ENCODE data around the gene SORT1. TPM values are rescaled to one million over a fixed set of nuclear protein-coding genes. Genes with fewer than 3 reads are reported as not detected.

SORT1 gene
- total RNA-seq, 2 experiments from 2014 or later = 1.5 to 1.9 TPM

- no peaks in the 10 kb centered on the region for H3K36me3 Mint-ChIP-seq (ENCODE audit: low read depth)
- POLR2A ChIA-PET = no interaction called here
Measured at GRCh38 chr1:109350182-109350581, 47.5 kb downstream of the SORT1 start.

DNA sequence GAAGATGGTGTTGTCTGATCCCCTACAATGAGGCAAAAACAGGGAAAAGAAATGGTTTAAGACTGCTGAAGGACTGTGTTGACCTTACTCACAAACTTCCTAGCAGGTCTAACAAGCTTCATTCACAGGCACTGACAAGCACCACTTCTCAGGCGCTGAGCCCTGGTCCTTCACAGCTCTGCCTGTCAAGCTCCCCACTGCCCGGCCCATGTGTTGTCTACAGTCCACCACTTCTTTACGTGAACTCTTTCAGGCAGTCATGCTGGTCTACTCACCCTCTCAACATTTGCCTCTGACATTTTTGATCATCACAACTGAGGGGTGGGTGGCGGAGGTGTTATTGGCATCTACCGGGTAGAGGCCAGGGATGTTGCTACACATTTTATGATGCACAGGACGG, 50.2 kb downstream of the SORT1 start:
- no peaks in the 10 kb centered on the region for H3K27me3 Mint-ChIP-seq
- CTCF ChIA-PET = interaction anchor here (0.5 to 1.4 kb wide), 2 partner anchors 31 to 58 kb away, joined by 3 read pairs; no protein-coding TSS in a partner anchor

More at GRCh38 chr1:109350182-109350581, 47.5 kb downstream of the SORT1 start:
- Mint-ChIP-seq H3K4me3 (no peak overlapping the region), H3K27ac (no peak overlapping the region), H3K4me1 (peaks cover 22% of the 10 kb centered on the region), H3K9me3 (no peaks in the 10 kb centered on the region), H3K27me3 (peaks cover 4% of the 10 kb centered on the region)
- no peak for DNase-seq
- CTCF ChIA-PET = interaction anchor here (1.8 kb wide), 1 partner anchor 10 kb away, joined by 8 read pairs; no protein-coding TSS in a partner anchor

DNA sequence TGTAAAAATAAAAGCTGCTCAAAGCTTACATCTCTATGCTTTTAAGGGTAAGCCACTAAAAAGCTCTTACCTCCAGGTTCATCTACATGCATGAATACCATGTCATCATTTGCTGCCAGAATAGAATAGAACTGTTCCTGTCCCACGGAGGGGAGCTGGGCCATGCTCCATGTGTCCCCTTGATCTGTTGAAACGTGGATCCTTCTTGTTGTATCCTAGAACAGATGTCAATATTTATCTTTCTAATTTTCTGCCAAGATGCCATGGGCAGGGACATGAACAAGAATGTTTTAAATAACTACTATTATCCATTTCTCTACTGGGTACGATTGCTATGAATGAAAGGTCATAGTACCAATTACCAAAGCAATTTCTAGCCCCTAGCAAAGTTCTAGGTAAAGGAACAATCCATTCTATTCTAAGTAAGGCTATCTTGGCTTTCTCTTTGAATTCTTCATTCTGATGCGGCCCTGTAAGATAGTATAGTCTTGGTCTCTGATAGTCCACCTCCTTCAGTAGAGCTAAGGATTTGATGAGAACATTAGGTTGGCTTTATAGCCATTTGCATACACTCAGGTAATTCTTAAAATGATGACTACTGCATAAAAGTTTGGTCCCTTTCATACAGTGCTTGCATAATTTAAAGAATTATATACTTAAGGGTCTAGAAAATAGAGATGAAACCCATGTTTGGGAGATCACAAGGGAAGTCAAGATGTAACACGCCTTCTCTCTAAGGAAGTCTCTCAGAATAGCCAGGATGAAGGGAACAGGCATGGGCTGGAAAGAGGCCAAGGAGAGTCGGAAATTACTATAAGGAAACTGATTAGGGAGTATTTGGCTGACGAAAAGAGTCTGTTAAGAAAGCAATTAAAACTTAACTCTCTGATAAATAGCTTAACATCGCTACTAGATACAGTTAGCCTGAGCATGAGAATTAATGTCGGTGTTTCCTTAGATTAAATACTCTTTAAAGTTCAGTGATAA, 55.5 kb downstream of the SORT1 start:
- H3K27me3 Mint-ChIP-seq = no peaks in the 10 kb centered on the region
- no peaks in the 10 kb centered on the region for H3K36me3 Mint-ChIP-seq (ENCODE audit: low read depth)
- peaks cover 1% of the 10 kb centered on the region for H3K4me1 Mint-ChIP-seq
- H3K27ac Mint-ChIP-seq = no peak overlapping the region
- ChIA-PET POLR2A (no interaction called here), CTCF (interaction anchor here (0.9 to 1.4 kb wide), 2 partner anchors 38 to 42 kb away, joined by 3 read pairs; no protein-coding TSS in a partner anchor)
- H3K4me3 Mint-ChIP-seq = no peak overlapping the region
- no peaks in the 10 kb centered on the region for H3K9me3 Mint-ChIP-seq
- DNase-seq = no peak

More for the DNA sequence above, 50.2 kb downstream of the SORT1 start:
- POLR2A ChIA-PET = no interaction called here
- DNase-seq = no peak
- no peaks in the 10 kb centered on the region for H3K36me3 Mint-ChIP-seq (ENCODE audit: low read depth)
- no peak overlapping the region for H3K27ac Mint-ChIP-seq
- H3K4me3 Mint-ChIP-seq = no peak overlapping the region
- H3K9me3 Mint-ChIP-seq = no peaks in the 10 kb centered on the region
- peaks cover 7% of the 10 kb centered on the region for H3K4me1 Mint-ChIP-seq

- POLR2A ChIA-PET = no interaction called here
- no peaks in the 10 kb centered on the region for H3K36me3 Mint-ChIP-seq (ENCODE audit: low read depth)
Measured at GRCh38 chr1:109338608-109339007, 59.1 kb downstream of the SORT1 start.

DNA sequence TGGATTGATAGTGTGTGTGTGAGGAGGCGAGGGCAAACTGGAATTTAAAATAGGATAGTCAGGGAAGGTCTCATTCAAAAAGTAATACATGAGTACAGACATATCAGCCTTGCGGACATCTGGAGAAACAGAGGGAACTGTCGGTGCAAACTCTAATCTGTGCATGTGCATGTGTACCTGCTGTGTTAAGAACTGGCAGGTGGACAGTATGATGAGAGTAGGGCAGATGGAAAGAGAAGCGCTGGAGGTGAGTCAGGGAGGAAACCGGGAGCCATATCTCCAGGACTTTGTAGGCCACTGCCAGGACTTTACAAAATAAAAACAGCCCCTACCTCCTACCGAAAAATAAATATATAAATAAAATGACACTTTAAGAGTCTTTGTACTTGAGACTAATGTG, 59.6 kb downstream of the SORT1 start:
- Mint-ChIP-seq H3K9me3 (no peaks in the 10 kb centered on the region), H3K27me3 (no peaks in the 10 kb centered on the region), H3K4me1 (no peaks in the 10 kb centered on the region), H3K36me3 (ENCODE audit: low read depth) (no peaks in the 10 kb centered on the region), H3K27ac (no peak overlapping the region), H3K4me3 (no peak overlapping the region)
- ChIA-PET POLR2A (no interaction called here), CTCF (interaction anchor here (0.6 to 1.0 kb wide), 2 partner anchors 35 to 238 kb away, joined by 3 to 6 read pairs; no protein-coding TSS in a partner anchor)
- DNase-seq = no peak

More at GRCh38 chr1:109338608-109339007, 59.1 kb downstream of the SORT1 start:
- no peak overlapping the region for H3K4me3 Mint-ChIP-seq
- no peaks in the 10 kb centered on the region for H3K27me3 Mint-ChIP-seq
- CTCF ChIA-PET = interaction anchor here (0.8 kb wide), 1 partner anchor 18 kb away, joined by 3 read pairs; no protein-coding TSS in a partner anchor
- no peaks in the 10 kb centered on the region for H3K4me1 Mint-ChIP-seq
- DNase-seq = no peak
- H3K27ac Mint-ChIP-seq = no peak overlapping the region
- no peaks in the 10 kb centered on the region for H3K9me3 Mint-ChIP-seq

DNA sequence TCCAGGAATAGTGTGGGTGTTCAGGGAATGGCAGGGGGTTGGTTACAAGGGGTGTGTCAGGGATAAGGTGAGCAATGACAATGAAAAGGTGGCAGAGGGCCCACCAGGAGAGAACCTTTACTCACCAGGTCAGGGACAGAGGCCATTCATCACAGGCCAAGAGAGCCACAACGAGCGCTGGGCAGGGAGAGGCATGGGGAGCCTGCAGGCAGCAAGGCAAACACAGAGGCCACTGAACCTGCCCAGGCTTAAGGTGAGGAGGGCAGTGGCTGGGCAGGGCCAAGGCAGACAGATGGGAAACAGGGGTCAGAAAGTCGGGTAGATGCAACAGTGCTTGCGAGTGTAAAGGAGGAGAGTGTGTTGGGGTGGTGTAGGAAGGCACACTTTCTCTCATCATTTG, 62.6 kb downstream of the SORT1 start:
- peaks cover 18% of the 10 kb centered on the region for H3K9me3 Mint-ChIP-seq
- no peaks in the 10 kb centered on the region for H3K4me1 Mint-ChIP-seq
- H3K36me3 Mint-ChIP-seq (ENCODE audit: low read depth) = peaks cover 10% of the 10 kb centered on the region
- no peak overlapping the region for H3K4me3 Mint-ChIP-seq
- DNase-seq = no peak
- no peak overlapping the region for H3K27ac Mint-ChIP-seq
- CTCF ChIA-PET = no interaction called here
- POLR2A ChIA-PET = no interaction called here
- H3K27me3 Mint-ChIP-seq = peaks cover 13% of the 10 kb centered on the region

GRCh38 chr1:109331113-109331512, 66.6 kb downstream of the SORT1 start:
- Mint-ChIP-seq H3K4me1 (no peaks in the 10 kb centered on the region), H3K27ac (no peak overlapping the region), H3K9me3 (peaks cover 18% of the 10 kb centered on the region), H3K27me3 (peaks cover 15% of the 10 kb centered on the region), H3K4me3 (no peak overlapping the region), H3K36me3 (ENCODE audit: low read depth) (peaks cover 10% of the 10 kb centered on the region)
- no peak for DNase-seq
- ChIA-PET CTCF (no interaction called here), POLR2A (no interaction called here)

DNA sequence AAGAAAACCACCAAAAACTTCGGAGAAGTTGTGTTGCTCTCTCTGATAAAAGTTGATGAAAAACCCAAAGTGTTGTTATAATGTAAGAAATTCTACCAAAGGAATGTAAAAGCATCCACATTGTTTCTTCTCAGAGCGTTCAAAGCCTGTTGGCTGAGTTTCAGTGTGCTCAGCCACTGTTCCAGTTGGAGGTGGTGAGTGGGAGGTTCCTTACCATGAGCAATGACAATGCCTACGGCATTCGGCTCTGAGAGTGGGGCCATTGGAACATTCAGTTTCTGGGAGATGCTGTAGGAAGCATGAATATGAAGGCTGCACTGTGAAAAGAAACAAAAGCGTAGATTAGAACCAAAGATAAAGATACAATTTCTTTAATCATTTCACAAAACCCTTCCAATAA, 70.4 kb downstream of the SORT1 start:
- no peaks in the 10 kb centered on the region for H3K4me1 Mint-ChIP-seq
- CTCF ChIA-PET = no interaction called here
- peaks cover 10% of the 10 kb centered on the region for H3K36me3 Mint-ChIP-seq (ENCODE audit: low read depth)
- peaks cover 15% of the 10 kb centered on the region for H3K27me3 Mint-ChIP-seq
- no peak overlapping the region for H3K4me3 Mint-ChIP-seq
- DNase-seq = no peak
- H3K9me3 Mint-ChIP-seq = peaks cover 16% of the 10 kb centered on the region
- no peak overlapping the region for H3K27ac Mint-ChIP-seq
- POLR2A ChIA-PET = no interaction called here

- H3K27me3 Mint-ChIP-seq = peaks cover 4% of the 10 kb centered on the region
- no peaks in the 10 kb centered on the region for H3K9me3 Mint-ChIP-seq
- CTCF ChIA-PET = no interaction called here
- no peaks in the 10 kb centered on the region for H3K4me1 Mint-ChIP-seq
- POLR2A ChIA-PET = no interaction called here
- H3K4me3 Mint-ChIP-seq = no peak overlapping the region
- no peak overlapping the region for H3K27ac Mint-ChIP-seq
- H3K36me3 Mint-ChIP-seq (ENCODE audit: low read depth) = no peaks in the 10 kb centered on the region
- no peak for DNase-seq
Measured at GRCh38 chr1:109322974-109323373, 74.7 kb downstream of the SORT1 start.

DNA sequence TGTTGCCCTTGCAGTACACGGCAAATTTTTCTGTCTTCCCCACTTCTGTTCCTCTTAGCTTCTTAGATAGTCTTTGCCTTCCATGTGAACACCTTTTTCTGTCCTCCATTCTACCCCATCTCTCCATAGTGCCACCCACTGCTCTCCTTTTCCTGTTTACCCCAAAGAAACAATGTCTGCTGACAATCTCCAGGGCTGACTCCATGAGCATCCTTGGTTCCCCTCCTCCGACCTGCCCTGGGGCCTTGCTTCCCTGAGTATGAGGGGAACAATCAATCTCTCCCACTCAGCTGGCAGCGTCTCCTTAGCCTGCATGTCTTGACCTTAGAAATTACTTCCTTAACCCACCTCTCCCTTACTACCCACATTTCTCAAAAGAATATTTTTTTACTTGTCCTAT, 78.6 kb downstream of the SORT1 start:
- Mint-ChIP-seq H3K9me3 (no peaks in the 10 kb centered on the region), H3K27me3 (peaks cover 2% of the 10 kb centered on the region), H3K27ac (no peak overlapping the region), H3K4me1 (no peaks in the 10 kb centered on the region), H3K36me3 (ENCODE audit: low read depth) (no peaks in the 10 kb centered on the region), H3K4me3 (no peak overlapping the region)
- no peak for DNase-seq
- ChIA-PET CTCF (no interaction called here), POLR2A (no interaction called here)

- CTCF ChIA-PET = interaction anchor here (0.9 to 2.7 kb wide), 4 partner anchors 10 to 30 kb away, joined by 3 to 10 read pairs (median 4); partner anchors contain the start of gene MYBPHL
- DNase-seq = no peak
- POLR2A ChIA-PET = no interaction called here
- no peaks in the 10 kb centered on the region for H3K36me3 Mint-ChIP-seq (ENCODE audit: low read depth)
- H3K27ac Mint-ChIP-seq = no peak overlapping the region
- peaks cover 7% of the 10 kb centered on the region for H3K27me3 Mint-ChIP-seq
- H3K4me3 Mint-ChIP-seq = no peak overlapping the region
- no peaks in the 10 kb centered on the region for H3K9me3 Mint-ChIP-seq
- H3K4me1 Mint-ChIP-seq = no peaks in the 10 kb centered on the region
Measured at GRCh38 chr1:109316506-109316905, 81.2 kb downstream of the SORT1 start.

GRCh38 chr1:109315288-109315687, 82.4 kb downstream of the SORT1 start:
- Mint-ChIP-seq H3K36me3 (ENCODE audit: low read depth) (no peaks in the 10 kb centered on the region), H3K4me3 (no peak overlapping the region), H3K27me3 (peaks cover 5% of the 10 kb centered on the region), H3K4me1 (no peaks in the 10 kb centered on the region), H3K27ac (no peak overlapping the region), H3K9me3 (no peaks in the 10 kb centered on the region)
- POLR2A ChIA-PET = no interaction called here
- CTCF ChIA-PET = interaction anchor here (0.5 to 2.7 kb wide), 3 partner anchors 9 to 40 kb away, joined by 4 to 10 read pairs (median 6); partner anchors contain the start of gene MYBPHL
- no peak for DNase-seq

DNA sequence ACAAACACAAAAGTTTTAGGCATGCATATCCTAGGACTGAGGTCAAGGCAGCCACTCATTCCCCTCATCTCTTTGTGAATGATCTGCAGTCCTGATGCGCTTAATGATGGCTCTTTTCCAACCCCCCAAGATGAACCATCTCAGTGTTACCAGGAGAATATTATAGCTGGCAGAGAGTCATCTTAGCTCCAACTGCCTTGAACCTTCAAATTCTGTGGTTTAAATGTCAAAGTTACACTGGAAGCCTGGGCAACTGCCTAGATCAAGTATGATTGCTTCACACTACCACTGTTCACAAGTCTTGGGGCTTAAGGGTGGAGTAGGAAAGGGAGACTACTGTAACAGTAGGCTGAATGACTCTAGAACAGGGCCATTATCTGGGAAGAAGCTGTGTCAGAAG, 82.9 kb downstream of the SORT1 start:
- no peaks in the 10 kb centered on the region for H3K9me3 Mint-ChIP-seq
- no peak overlapping the region for H3K4me3 Mint-ChIP-seq
- ChIA-PET CTCF (interaction anchor here (2.7 kb wide), 1 partner anchor 8 kb away, joined by 10 read pairs; the partner anchor contains the start of gene MYBPHL), POLR2A (no interaction called here)
- no peaks in the 10 kb centered on the region for H3K4me1 Mint-ChIP-seq
- DNase-seq = no peak
- no peaks in the 10 kb centered on the region for H3K36me3 Mint-ChIP-seq (ENCODE audit: low read depth)
- H3K27me3 Mint-ChIP-seq = peaks cover 5% of the 10 kb centered on the region
- H3K27ac Mint-ChIP-seq = no peak overlapping the region

Data from activated CD4-positive, alpha-beta T cell treated with anti-CD3 and anti-CD28 coated beads, Interleukin-2, amount 10 ng/mL, durations not matched to agents 7 days and 5 days (primary cell).